ENCODE data around the gene ZBTB26.
"Not testable (repeated sequence)": the region's sequence is repeated elsewhere in the genome, so short reads cannot be mapped to it uniquely, and the experiment has no call there.

Gene ZBTB26

DNA sequence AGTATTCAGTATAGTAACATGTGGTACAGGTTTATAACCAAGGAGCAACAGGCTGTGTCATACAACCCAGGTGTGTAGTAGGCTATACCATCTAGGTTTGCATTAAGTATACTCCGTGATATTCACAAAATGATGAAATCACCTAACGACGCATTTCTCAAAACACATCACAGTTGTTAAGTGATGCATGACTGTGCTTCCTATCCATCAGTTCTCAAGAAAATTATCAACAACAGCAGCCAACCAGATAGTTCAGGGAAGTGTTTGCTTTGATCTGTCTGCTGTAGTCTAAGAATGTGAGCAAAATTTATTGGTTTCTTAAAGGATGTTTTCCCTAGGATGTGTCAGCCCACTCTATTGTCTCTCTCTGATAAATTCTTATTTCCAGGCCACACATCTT lies 7.4 kb downstream of the ZBTB26 start:
- no peak for DNase-seq

DNA sequence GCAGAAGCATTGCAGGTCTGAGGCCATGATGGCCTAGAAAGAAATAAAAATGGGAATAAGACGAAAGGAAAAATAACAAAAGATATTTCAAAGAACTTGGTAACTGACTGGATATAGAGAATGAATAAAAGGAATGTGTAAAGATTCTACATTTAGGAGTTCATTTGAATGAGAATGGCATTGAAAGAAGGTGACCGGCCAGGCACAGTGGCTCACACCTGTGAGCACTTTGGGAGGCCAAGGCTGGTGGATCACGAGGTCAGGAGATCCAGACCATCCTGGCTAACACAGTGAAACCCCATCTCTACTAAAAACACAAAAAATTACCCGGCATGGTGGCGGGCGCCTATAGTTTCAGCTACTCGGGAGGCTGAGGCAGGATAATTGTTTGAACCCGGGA lies 8.6 kb downstream of the ZBTB26 start:
- DNase-seq = no peak

DNA sequence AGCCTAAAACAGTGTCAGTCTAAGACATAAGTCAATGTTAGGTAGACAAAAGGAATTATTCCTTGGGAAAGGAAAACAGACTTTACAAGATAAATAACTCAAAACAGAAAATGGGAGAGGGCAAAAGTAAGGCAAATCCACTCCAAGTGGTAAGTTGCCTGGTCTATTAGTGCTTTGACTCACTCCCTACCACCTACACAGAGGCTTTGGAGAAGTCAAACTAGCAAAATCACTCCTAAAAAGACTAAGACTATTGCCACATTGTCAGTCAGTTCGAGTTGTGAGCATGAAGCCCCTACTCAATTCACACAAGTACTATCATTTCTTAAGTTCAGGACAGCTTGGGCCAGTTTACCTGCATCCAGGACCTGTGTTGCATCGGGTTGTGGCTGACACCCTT lies 13.0 kb downstream of the ZBTB26 start:
- DNase-seq = no peak

DNA sequence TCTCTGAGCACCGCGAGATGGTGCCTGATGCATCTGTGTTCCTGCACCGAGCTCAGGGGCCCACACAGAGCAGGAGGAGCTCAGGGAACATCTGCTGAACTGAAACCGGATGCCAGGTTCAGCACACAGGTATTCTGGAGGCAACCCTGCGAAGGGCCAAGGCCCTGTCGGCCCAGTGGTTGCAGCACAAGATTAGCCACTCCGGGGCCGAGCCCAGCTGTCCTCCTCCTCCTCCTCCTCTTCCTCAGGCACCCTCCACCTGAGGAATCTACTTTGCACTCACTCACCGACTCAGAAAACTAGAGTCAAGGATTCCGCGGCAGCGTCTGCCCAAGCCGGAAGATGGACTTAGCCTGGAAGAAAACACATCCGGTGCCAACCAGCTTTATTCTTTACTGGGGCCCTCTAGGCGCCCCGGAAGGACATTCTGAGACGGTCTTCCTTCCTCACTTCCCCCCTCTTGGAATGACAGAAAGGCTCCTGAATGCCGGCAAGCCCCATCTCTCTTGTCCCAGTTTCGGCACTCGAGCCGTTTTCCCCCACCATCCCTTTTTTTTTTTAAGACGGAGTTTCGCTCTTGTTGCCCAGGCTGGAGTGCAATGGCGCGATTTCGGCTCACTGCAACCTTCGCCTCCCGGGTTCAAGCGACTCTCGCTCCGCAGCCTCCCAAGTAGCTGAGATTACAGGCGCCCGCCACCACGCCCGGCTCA lies 18.2 kb downstream of the ZBTB26 start, which contains the start of gene ZBTB6:
Gene ZBTB6 (minus strand): TSS at position 360 of the 710 bp plus-strand sequence. CDS start 1,251 bp downstream, outside the sequence.
- peak; percentile 59 to 64 for DNase-seq

DNA sequence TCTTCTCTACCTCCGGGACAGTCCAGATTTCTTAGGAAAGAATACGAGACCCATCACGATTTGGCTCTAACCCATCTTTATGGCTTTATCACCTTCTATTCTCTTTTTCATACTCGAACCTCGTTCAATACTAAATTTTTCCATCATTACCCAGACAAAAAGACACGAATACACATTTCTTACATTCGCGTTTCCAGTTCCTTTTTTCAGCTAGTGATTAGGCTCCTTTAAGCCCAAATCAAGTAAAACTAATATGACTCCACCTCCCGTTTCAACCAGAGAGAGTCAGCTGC lies 18.7 kb downstream of the ZBTB26 start:
- no peak for DNase-seq

DNA sequence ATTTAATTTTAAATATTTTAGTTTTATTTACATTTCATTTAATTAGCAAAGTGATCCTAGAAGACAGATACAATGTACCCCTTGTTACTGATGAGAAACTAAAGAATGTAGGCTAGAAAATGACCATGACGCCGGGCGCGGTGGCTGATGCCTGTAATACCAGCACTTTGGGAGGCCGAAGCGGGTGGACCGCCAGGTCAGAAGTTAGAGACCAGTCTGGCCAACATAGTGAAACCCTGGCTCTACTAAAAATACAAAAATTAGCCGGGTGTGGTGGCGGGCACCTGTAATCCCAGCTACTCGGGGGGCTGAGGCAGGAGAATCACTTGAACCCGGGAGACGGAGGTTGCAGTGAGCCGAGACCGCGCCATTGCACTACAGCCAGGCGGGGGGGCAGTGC lies 25.2 kb downstream of the ZBTB26 start:
- not testable (repeated sequence) for DNase-seq

DNA sequence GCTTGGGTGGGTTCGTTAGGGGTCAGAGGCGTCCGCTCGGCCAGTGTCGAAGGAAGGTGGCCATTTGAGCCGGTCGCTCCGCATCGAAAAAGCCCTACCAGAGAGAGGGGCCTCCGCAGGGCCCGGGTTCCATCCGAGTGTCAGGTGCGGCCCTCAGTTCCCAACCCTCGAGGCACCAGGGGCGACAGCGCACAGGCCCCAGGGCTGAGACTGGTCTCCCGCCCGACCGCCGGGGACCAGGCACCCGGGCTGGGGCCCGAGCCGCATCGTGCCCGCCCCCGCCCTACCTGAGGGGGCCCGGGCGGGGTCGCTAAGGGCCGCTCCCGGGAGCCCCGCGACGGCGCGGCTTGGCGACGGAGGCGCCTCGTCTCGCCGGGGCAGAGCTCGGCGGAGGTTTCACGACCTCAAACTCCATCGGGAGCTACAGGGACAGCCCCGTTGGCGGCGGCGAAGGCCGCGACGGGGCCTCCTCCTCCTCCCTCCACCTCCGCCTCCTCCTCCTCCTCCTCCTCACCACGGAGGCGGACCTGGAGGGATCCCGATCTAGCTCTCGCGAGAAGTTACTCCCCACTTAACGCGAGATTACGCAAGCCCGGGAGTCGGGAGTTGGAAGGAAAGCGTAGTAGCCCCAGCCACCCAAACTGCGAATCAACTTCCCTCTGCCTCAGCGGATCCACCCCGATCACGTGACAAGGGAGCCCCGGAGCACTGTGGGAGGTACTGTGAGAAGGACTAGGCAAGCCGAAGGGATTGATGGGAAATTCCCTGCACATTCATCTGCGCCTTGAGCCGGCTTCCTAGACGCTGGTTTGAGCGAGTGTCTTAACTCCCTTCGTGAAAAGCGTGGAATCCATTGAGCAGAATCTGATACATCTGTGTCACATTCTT lies 26.2 kb downstream of the ZBTB26 start, which contains the start of gene RC3H2:
Gene RC3H2 (minus strand): TSS at position 537 of the 888 bp plus-strand sequence. CDS start 7,850 bp downstream, outside the sequence.
- DNase-seq = peak; percentile 96 to 97

DNA sequence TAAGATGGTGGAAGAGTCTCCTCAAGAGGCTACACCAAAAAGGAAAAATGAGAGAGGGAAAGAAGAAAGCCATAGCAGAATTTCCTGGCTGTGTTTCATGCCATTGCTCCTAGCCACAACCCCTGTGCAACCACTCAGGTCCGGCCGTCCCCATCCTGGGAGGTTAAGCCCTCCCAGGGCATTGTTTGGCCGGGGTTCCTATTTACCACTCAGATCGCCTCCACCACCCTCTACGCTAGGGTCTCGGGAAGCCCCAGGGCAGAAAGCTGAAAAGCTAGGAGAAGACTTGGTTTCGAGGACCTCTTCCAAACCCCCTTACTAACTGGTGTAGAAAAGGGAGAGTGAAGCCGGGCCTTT lies 26.9 kb downstream of the ZBTB26 start:
- DNase-seq = peak in 1 of 2 donors; percentile 19

DNA sequence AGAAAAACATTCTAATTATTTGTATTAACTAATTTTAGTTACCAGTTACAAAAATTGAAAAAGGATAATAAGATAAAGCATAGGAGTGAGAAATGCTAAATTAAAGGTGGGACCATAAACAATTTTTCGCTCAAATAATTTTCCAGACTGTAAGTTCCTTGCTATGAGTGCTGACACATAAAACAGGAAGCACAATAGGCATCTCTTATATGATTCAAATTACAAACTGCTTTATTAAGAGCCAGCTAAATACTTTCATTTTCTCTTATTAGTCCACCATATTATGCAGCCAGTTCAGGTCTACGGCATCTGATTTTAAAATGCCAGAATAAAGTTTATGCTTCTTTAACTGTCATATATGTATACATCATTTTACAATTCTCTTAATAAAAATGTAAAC lies 30.5 kb downstream of the ZBTB26 start:
- no peak for DNase-seq

DNA sequence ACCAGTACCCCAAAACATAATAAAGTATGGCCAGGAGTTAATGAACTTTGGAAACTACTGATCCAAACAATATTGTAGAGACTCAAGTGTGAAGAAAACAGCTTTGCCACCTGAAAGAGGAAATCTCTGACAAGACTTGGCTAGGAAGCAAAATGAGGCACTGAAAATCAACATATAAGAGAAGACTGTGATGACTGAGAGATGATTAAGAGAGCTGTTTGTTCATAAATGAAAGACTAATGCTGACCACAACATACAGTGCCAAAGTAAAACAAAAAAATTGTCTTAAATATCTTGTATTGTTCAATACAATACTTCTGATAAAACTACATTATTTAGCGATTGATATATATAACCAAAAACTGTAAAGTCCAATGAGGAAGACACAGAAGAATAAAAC lies 33.3 kb downstream of the ZBTB26 start:
- DNase-seq = no peak

DNA sequence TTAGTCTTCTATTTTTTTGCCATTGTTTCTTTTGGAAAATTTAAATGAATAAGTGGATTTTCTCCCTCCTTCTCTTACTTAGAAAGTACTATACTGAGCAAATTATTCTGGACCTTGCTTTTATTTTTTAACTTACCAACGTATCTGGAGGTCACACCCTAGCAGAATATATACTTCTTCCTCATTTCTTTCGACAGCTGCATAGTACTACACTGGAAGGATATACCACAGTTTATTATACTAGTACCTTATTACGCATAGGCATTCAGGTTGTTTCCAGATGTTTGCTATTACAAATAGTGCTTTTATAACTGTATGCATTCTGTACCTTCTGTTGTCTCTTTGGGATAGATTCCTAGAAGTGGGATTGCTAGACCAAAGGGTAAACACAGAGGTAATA lies 42.8 kb downstream of the ZBTB26 start:
- no peak for DNase-seq

DNA sequence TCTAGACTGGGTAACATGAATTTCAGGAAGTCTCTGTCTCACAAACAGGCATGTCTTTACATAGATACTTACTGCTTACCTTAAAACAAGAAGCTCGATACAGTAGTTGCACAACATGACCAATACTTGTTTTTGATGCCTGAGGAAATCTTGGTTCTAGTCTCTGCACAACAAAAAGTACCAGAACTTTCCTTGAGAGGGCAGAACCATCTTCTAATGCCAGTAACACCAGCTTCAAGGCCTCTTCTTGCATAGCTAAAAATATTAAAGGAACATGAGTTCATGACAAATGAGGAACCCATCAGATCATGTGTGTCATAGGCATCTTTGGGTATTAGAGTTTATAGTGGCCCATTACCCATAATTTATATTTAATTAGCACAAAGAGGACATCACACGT lies 48.2 kb downstream of the ZBTB26 start:
- no peak for DNase-seq

DNA sequence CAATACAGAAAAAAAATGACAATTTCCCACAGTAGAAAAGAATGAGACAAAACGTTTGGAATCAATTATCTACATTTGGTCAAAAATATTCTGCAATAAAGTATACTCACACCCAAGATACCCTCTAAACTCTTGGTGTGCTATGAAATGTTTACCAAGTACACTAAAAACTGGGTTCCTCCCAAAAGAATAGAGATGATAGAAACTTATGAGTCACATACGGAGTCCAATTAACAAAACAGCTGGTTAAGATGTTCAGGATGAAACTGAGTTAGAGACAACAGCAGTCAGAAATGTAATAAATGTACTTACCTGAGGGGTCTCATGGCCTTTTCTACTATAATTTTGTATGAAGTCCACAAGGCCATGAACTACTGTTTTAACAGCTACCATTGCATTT lies 51.9 kb downstream of the ZBTB26 start:
- DNase-seq = no peak

DNA sequence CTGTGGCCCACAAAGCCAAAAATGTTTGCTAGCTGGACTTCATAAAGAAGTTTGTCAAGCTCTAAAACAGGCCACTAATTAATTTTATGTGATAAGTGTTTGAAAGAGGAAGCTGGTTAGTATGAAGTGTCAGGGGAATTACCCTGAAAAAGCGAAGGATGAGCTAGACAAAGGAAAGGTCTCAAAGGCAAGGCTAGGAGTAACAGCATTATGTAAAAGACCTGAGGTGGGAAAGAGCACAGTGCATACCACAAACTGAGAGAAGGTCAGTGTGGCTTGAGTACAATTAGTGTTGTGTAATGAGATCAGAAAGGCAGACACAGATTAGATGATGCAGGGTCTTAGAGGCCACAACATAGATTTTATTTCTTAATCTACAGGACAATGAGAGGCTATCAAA lies 55.8 kb downstream of the ZBTB26 start:
- no peak for DNase-seq

DNA sequence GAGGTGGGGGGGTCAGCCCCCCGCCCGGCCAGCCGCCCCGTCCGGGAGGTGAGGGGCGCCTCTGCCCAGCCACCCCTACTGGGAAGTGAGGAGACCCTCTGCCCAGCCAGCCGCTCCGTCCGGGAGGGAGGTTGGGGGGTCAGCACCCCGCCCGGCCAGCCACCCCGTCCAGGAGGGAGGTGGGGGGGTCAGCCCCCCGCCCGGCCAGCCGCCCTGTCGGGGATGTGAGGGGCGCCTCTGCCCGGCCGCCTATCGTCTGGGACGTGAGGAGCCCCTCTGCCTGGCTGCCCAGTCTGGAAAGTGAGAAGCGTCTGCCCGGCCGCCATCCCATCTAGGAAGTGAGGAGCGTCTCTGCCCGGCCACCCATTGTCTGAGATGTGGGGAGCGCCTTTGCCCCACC lies 64.0 kb downstream of the ZBTB26 start:
- not testable (repeated sequence) for DNase-seq

DNA sequence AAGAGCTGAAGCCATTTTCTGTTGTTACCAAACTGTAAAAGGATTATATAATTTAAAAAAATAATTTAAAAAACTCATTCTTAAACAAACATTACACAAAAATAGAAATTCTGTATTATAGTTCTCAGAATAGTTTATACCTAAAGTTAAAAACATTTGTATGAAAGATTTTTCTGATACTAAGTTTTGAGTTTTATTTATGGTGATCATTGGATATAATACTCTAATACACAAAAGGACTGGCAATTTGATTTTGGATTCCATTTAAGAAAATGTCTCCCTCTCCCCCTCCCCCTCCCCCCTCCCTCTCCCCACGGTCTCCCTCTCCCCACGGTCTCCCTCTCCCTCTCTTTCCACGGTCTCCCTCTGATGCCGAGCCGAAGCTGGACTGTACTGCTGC lies 65.2 kb downstream of the ZBTB26 start:
- no peak for DNase-seq
